Activated CD4-positive, alpha-beta memory T cell treated with anti-CD3 and anti-CD28 coated beads, Interleukin-2, amount 10 ng/mL, durations not matched to agents 7 days and 5 days (primary cell): ENCODE results near the gene USP30. TPM values are rescaled to one million over a fixed set of nuclear protein-coding genes. Genes with fewer than 3 reads are reported as not detected.

Experiments used
- CTCF ChIA-PET: fragments of 350-600 bp; sonication (Branson Sonifier 250); formaldehyde crosslinking; loops from one replicate; lab custom pipeline; 2021; ENCODE audit warnings: antibody characterized with exemption, inconsistent platforms; lab: Charles Lee
- POLR2A ChIA-PET: fragments of 350-600 bp; sonication (Branson Sonifier 250); formaldehyde crosslinking; loops from one replicate; lab custom pipeline; 2021; ENCODE audit warnings: antibody characterized with exemption; lab: Charles Lee
- DNase-seq: peaks from one replicate; pipeline ENCODE4 v3.0.0-alpha.2; 2020
- H3K27ac Mint-ChIP-seq: one replicate; pipeline ENCODE4 v1.8.0; 2021; ENCODE audit warnings: mild to moderate bottlenecking, mixed read lengths
- H3K27me3 Mint-ChIP-seq: one replicate; pipeline ENCODE4 v1.8.0; 2021; ENCODE audit warnings: mixed read lengths
- H3K36me3 Mint-ChIP-seq: one replicate; pipeline ENCODE4 v1.8.0; 2021; ENCODE audit warnings: low read depth, mixed read lengths
- H3K4me1 Mint-ChIP-seq: one replicate; pipeline ENCODE4 v1.8.0; 2021; ENCODE audit warnings: mixed read lengths
- H3K4me3 Mint-ChIP-seq: one replicate; pipeline ENCODE4 v1.8.0; 2021; ENCODE audit warnings: mild to moderate bottlenecking, mixed read lengths
- H3K9me3 Mint-ChIP-seq: one replicate; pipeline ENCODE4 v1.8.0; 2021; ENCODE audit warnings: mixed read lengths
- total RNA-seq, 2 experiments: library from RNA; stranded (reverse); gene quantifications; one replicate each; pipeline ENCODE4 v1.2.3, GENCODE V29; 2021

The USP30 gene
- total RNA-seq, 2 experiments from 2014 or later = 6.9 to 13.7 TPM

- Mint-ChIP-seq H3K4me3 (peak overlapping the region; percentile 66), H3K27me3 (no peaks in the 10 kb centered on the region), H3K27ac (peak overlapping the region; percentile 63), H3K36me3 (peaks cover 18% of the 10 kb centered on the region), H3K4me1 (peaks cover 11% of the 10 kb centered on the region), H3K9me3 (no peaks in the 10 kb centered on the region)
- ChIA-PET POLR2A (interaction anchor here (1.4 kb wide), 1 partner anchor 10 kb away, joined by 4 read pairs; no protein-coding TSS in a partner anchor), CTCF (interaction anchor here (0.7 to 2.1 kb wide), 13 partner anchors 9 to 447 kb away, joined by 3 to 24 read pairs (median 5); no protein-coding TSS in a partner anchor)
- peak; percentile 61 for DNase-seq
Observed at GRCh38 chr12:109110988-109111495, 58.7 kb downstream of the USP30 start.

- no peaks in the 10 kb centered on the region for H3K27me3 Mint-ChIP-seq
- POLR2A ChIA-PET = no interaction called here
Observed at GRCh38 chr12:109112720-109113465, 60.5 kb downstream of the USP30 start.

GRCh38 chr12:109113661-109114321 lies 61.4 kb downstream of the USP30 start:
- H3K36me3 Mint-ChIP-seq = peaks cover 10% of the 10 kb centered on the region
- ChIA-PET POLR2A (no interaction called here), CTCF (interaction anchor here (0.6 to 0.7 kb wide), 2 partner anchors 262 to 272 kb away, joined by 3 read pairs; no protein-coding TSS in a partner anchor)
- peaks cover 11% of the 10 kb centered on the region for H3K4me1 Mint-ChIP-seq
- DNase-seq = no peak
- H3K27ac Mint-ChIP-seq = no peak overlapping the region
- no peaks in the 10 kb centered on the region for H3K27me3 Mint-ChIP-seq
- H3K4me3 Mint-ChIP-seq = no peak overlapping the region
- H3K9me3 Mint-ChIP-seq = no peaks in the 10 kb centered on the region

More at GRCh38 chr12:109112720-109113465, 60.5 kb downstream of the USP30 start:
- Mint-ChIP-seq H3K4me3 (no peak overlapping the region), H3K4me1 (peaks cover 11% of the 10 kb centered on the region), H3K27ac (no peak overlapping the region), H3K36me3 (peaks cover 14% of the 10 kb centered on the region), H3K9me3 (no peaks in the 10 kb centered on the region)
- no peak for DNase-seq
- CTCF ChIA-PET = interaction anchor here (0.6 to 2.1 kb wide), 13 partner anchors 7 to 536 kb away, joined by 3 to 19 read pairs (median 5); partner anchors contain the start of gene ALKBH2

GRCh38 chr12:109114644-109115043 lies 62.3 kb downstream of the USP30 start:
- H3K4me3 Mint-ChIP-seq = no peak overlapping the region
- no peaks in the 10 kb centered on the region for H3K9me3 Mint-ChIP-seq
- peaks cover 6% of the 10 kb centered on the region for H3K36me3 Mint-ChIP-seq
- H3K4me1 Mint-ChIP-seq = peaks cover 11% of the 10 kb centered on the region
- no peaks in the 10 kb centered on the region for H3K27me3 Mint-ChIP-seq
- no peak for DNase-seq
- no peak overlapping the region for H3K27ac Mint-ChIP-seq
- CTCF ChIA-PET = interaction anchor here (0.7 kb wide), 1 partner anchor 261 kb away, joined by 3 read pairs; no protein-coding TSS in a partner anchor
- POLR2A ChIA-PET = no interaction called here

- Mint-ChIP-seq H3K4me3 (no peak overlapping the region), H3K27me3 (no peaks in the 10 kb centered on the region), H3K9me3 (no peaks in the 10 kb centered on the region), H3K36me3 (peaks cover 3% of the 10 kb centered on the region), H3K4me1 (peaks cover 9% of the 10 kb centered on the region), H3K27ac (no peak overlapping the region)
- no peak for DNase-seq
- POLR2A ChIA-PET = no interaction called here
- CTCF ChIA-PET = interaction anchor here (1.7 kb wide), 1 partner anchor 278 kb away, joined by 3 read pairs; no protein-coding TSS in a partner anchor
Observed at GRCh38 chr12:109115404-109115757, 63.0 kb downstream of the USP30 start.

GRCh38 chr12:109115758-109116610 lies 63.6 kb downstream of the USP30 start, which contains the start of gene ACACB:
Gene ACACB (plus strand): TSS chr12:109116587. CDS start chr12:109139406, 22,819 bp downstream.
- no peaks in the 10 kb centered on the region for H3K9me3 Mint-ChIP-seq
- ChIA-PET CTCF (interaction anchor here (0.6 to 1.7 kb wide), 2 partner anchors 154 to 278 kb away, joined by 3 read pairs; no protein-coding TSS in a partner anchor), POLR2A (no interaction called here)
- no peaks in the 10 kb centered on the region for H3K27me3 Mint-ChIP-seq
- DNase-seq = no peak
- H3K4me3 Mint-ChIP-seq = no peak within 1 kb of the TSS
- no peaks in the 10 kb centered on the region for H3K36me3 Mint-ChIP-seq
- no peak within 1 kb of the TSS for H3K27ac Mint-ChIP-seq
- H3K4me1 Mint-ChIP-seq = peaks cover 6% of the 10 kb centered on the region

GRCh38 chr12:109116611-109116949 lies 64.2 kb downstream of the USP30 start:
- peaks cover 6% of the 10 kb centered on the region for H3K4me1 Mint-ChIP-seq
- ChIA-PET POLR2A (no interaction called here), CTCF (interaction anchor here (0.6 to 1.7 kb wide), 2 partner anchors 155 to 277 kb away, joined by 3 read pairs; no protein-coding TSS in a partner anchor)
- no peaks in the 10 kb centered on the region for H3K36me3 Mint-ChIP-seq
- no peak overlapping the region for H3K4me3 Mint-ChIP-seq
- no peak overlapping the region for H3K27ac Mint-ChIP-seq
- DNase-seq = no peak
- H3K9me3 Mint-ChIP-seq = no peaks in the 10 kb centered on the region
- no peaks in the 10 kb centered on the region for H3K27me3 Mint-ChIP-seq

GRCh38 chr12:109120095-109120494 lies 67.7 kb downstream of the USP30 start:
- Mint-ChIP-seq H3K36me3 (no peaks in the 10 kb centered on the region), H3K4me3 (no peak overlapping the region), H3K27me3 (no peaks in the 10 kb centered on the region), H3K9me3 (no peaks in the 10 kb centered on the region), H3K27ac (no peak overlapping the region), H3K4me1 (peaks cover 2% of the 10 kb centered on the region)
- ChIA-PET POLR2A (interaction anchor here (1.2 kb wide), 1 partner anchor 8 kb away, joined by 3 read pairs; no protein-coding TSS in a partner anchor), CTCF (interaction anchor here (1.8 kb wide), 1 partner anchor 8 kb away, joined by 12 read pairs; no protein-coding TSS in a partner anchor)
- no peak for DNase-seq

- H3K27me3 Mint-ChIP-seq = no peaks in the 10 kb centered on the region
Observed at GRCh38 chr12:109120557-109120956, 68.2 kb downstream of the USP30 start.

GRCh38 chr12:109121346-109121880 lies 69.0 kb downstream of the USP30 start:
- POLR2A ChIA-PET = no interaction called here
- Mint-ChIP-seq H3K36me3 (no peaks in the 10 kb centered on the region), H3K27ac (no peak overlapping the region), H3K4me1 (no peaks in the 10 kb centered on the region), H3K9me3 (no peaks in the 10 kb centered on the region), H3K4me3 (no peak overlapping the region), H3K27me3 (no peaks in the 10 kb centered on the region)
- CTCF ChIA-PET = no interaction called here
- DNase-seq = no peak

More at GRCh38 chr12:109120557-109120956, 68.2 kb downstream of the USP30 start:
- ChIA-PET CTCF (interaction anchor here (1.8 kb wide), 1 partner anchor 9 kb away, joined by 12 read pairs; no protein-coding TSS in a partner anchor), POLR2A (interaction anchor here (1.2 kb wide), 1 partner anchor 9 kb away, joined by 3 read pairs; no protein-coding TSS in a partner anchor)
- Mint-ChIP-seq H3K4me3 (no peak overlapping the region), H3K4me1 (peaks cover 2% of the 10 kb centered on the region), H3K36me3 (no peaks in the 10 kb centered on the region), H3K27ac (no peak overlapping the region), H3K9me3 (no peaks in the 10 kb centered on the region)
- no peak for DNase-seq

GRCh38 chr12:109124878-109125648 lies 72.7 kb downstream of the USP30 start:
- H3K27me3 Mint-ChIP-seq = no peaks in the 10 kb centered on the region
- H3K4me1 Mint-ChIP-seq = no peaks in the 10 kb centered on the region
- ChIA-PET CTCF (interaction anchor here (5.1 kb wide), 1 partner anchor 13 kb away, joined by 19 read pairs; no protein-coding TSS in a partner anchor), POLR2A (no interaction called here)
- DNase-seq = no peak
- no peak overlapping the region for H3K4me3 Mint-ChIP-seq
- no peaks in the 10 kb centered on the region for H3K9me3 Mint-ChIP-seq
- no peaks in the 10 kb centered on the region for H3K36me3 Mint-ChIP-seq
- H3K27ac Mint-ChIP-seq = no peak overlapping the region
